Heart right ventricle (tissue), 16 donors: ENCODE data around the gene LRRC72. TPM values are rescaled to one million over a fixed set of nuclear protein-coding genes. Genes with fewer than 3 reads are reported as not detected.

Experiments
- ATAC-seq, 8 donors: fragments of 200-7000 bp; cut with Tn5 transposase; one replicate each; pipeline ENCODE4 v1.9.1; 2020; ENCODE audit warnings: mild to moderate bottlenecking in 8 of 8, moderate library complexity in 8 of 8, moderate number of reproducible peaks in 1 of 8
- DNase-seq, 2 donors: peaks; one replicate each; pipeline ENCODE4 v3.0.0-alpha.2; 2020
- H3K27ac ChIP-seq, 10 donors: fragments of 200-600 bp; sonication (generic) in 2 of 10; one replicate each; pipeline versions ENCODE4 v1.5.0 to v1.8.0; 2020 to 2022; ENCODE audit warnings: mild to moderate bottlenecking in 3 of 10
- H3K27me3 ChIP-seq, 7 donors: fragments of 200-600 bp; one replicate each; pipeline ENCODE4 v1.8.0; 2021 to 2022; ENCODE audit warnings: mild to moderate bottlenecking in 2 of 7
- H3K36me3 ChIP-seq, 9 donors: fragments of 200-600 bp; sonication (generic) in 1 of 9; one replicate each; pipeline versions ENCODE4 v1.5.0 to v1.8.0; 2020 to 2022; ENCODE audit warnings: mild to moderate bottlenecking in 2 of 9
- H3K4me1 ChIP-seq, 9 donors: fragments of 200-600 bp; sonication (generic) in 1 of 9; one replicate each; pipeline versions ENCODE4 v1.5.0 to v1.8.0; 2020 to 2022; ENCODE audit warnings: mild to moderate bottlenecking in 4 of 9
- H3K4me3 ChIP-seq, 10 donors: fragments of 200-600 bp; sonication (generic) in 2 of 10; one replicate each; pipeline versions ENCODE4 v1.5.0 to v1.8.0; 2020 to 2022; ENCODE audit warnings: mild to moderate bottlenecking in 7 of 10, moderate library complexity in 2 of 10
- H3K9me3 ChIP-seq, 11 donors: fragments of 200-600 bp in 10 of 11; sonication (generic) in 2 of 11; one replicate each; pipeline versions ENCODE4 v1.5.0 to v1.8.0; 2013 to 2022; ENCODE audit warnings: mild to moderate bottlenecking in 2 of 11, control low read depth in 1 of 11, moderate library complexity in 1 of 11
- CTCF ChIP-seq, 9 donors: fragments of 200-600 bp; sonication (generic) in 2 of 9; IDR thresholded peaks; one replicate each; pipeline versions ENCODE4 v1.5.0 to v1.8.0; 2021 to 2022; ENCODE audit warnings: antibody characterized with exemption in 9 of 9, mild to moderate bottlenecking in 5 of 9, moderate library complexity in 1 of 9
- WGBS, 2 donors: extraction: QIAGEN DNeasy Blood & Tissue Kit; methylation state at CpG; one replicate each; pipeline ENCODE4 v1.1.7; 2013; ENCODE audit warnings: inconsistent platforms in 1 of 2; 5-methylcytosine and 5-hydroxymethylcytosine counted together
- intact Hi-C, 10 donors: fragments of 100-400 bp; cut with DNase I; formaldehyde crosslinking; loops; one replicate each; pipeline versions ENCODE4 v1.11.1 to v1.14.2; 2022
- polyA plus RNA-seq, 2 donors: library from polyadenylated mRNA; stranded (reverse); fragments of 200-250 nt; gene quantifications; one replicate each; pipeline ENCODE4 v1.2.3, GENCODE V29; 2013
- total RNA-seq, 10 donors: library from RNA; stranded (reverse); fragmentation: NEBNext Ultra II Directional in 3 of 10; extraction: Animal tissue kit (Norgen Biotek cat#: 25700) in 3 of 10; gene quantifications; one replicate each; pipeline versions ENCODE4 v1.2.1 to v1.2.4, GENCODE V29; 2021 to 2023
- donor health status: Arrhythmogenic right ventricular cardiomyopathy.
- donor health status: ischemic (EF 13 %, LVEDD 7.1; RV severe dilation, severe dysfunction).
- donor health status: healthy with polysubstance abuse.
- donor health status: DM: no; HTN: yes; CAD: no.
- donor health status: DM: no; HTN: no; CAD: no.
- donor health status: ischemic (EF 25% LVEDD 6.9; RV normal size, moderate dysfunction).
- donor health status: ischemic (EF 25% LVEDD 5.7; RV mildly dilated, moderate dysfunction).
- donor health status: healthy.
- donor health status: DM: yes; HTN: yes; CAD: no.
- donor health status: Ischemic cardiomyopathy.
- donor health status: ischemic (EF 35%, LVEDD 5.7; RV mildly dilated, moderate dysfunction).
- donor health status: nonischemic (EF 11% LVEDD 7.7; RV severe dilation, severe dysfunction).
- donor health status: DM: yes; HTN: yes; CAD: no.
- donor health status: PGD.
- donor health status: ischemic (EF 29% LVEDD 5.4; RV normal size, mild dysfunction).
- donor health status: nonischemic (EF 23%, LVEDD 6.1; RV moderate dilation, normal function).

LRRC72 gene
- total and polyA plus RNA-seq, 12 donors: not detected

- ATAC-seq: no peak
- Histone ChIP-seq H3K27me3 (no peaks in the 10 kb centered on the region), H3K9me3 (no peaks in the 10 kb centered on the region), H3K36me3 (no peaks in the 10 kb centered on the region), H3K27ac (no peak overlapping the region), H3K4me3 (no peak overlapping the region), H3K4me1 (peaks cover 0 to 7% (median 0%) of the 10 kb centered on the region in 9 donors)
- 91 to 92% methylated on average over 4 of the region's 4 CpGs for WGBS, 2 donors
- no peak for TF ChIP-seq CTCF (IDR thresholded peaks at IDR 0.05)
- intact Hi-C loops: loop anchor here (2.0 to 10.0 kb wide), 10 partner anchors 131 to 487 kb away; no protein-coding TSS in a partner anchor
- no peak for DNase-seq
Observed at GRCh38 chr7:16564023-16564380, 37.4 kb downstream of the LRRC72 start.

DNA sequence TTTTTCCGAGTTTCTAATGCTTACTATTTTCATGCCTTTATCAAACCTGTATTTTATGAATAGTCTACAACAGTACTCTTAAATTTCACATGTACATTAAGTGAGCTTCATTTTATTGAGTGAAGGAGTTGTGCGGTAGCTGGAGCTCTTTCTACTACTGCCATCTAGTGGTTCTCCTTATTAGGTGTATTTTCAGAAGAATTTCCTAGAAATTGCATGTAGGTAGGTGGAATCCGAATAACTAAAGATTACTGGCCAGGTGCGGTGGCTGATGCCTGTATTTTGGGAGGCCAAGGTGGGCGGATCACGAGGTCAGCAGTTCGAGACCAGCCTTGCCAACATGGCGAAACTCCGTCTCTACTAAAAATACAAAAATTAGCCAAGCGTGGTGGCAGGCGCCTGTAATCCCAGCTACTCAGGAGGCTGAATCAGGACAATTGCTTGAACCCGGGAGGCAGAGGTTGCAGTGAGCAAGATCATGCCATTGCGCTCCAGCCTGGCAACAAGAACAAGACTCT is 38.3 kb downstream of the LRRC72 start:
- Histone ChIP-seq H3K27ac (no peak overlapping the region), H3K4me3 (no peak overlapping the region), H3K9me3 (no peaks in the 10 kb centered on the region), H3K36me3 (no peaks in the 10 kb centered on the region), H3K27me3 (no peaks in the 10 kb centered on the region), H3K4me1 (peaks cover 0 to 7% (median 0%) of the 10 kb centered on the region in 9 donors)
- peak; percentile 63 to 87 (median 82) for TF ChIP-seq CTCF (IDR thresholded peaks at IDR 0.05)
- peak in 6 of 8 donors; percentile 45 to 64 (median 52) for ATAC-seq
- intact Hi-C loops: loop anchor here (2.0 to 10.0 kb wide), 10 partner anchors 132 to 488 kb away; no protein-coding TSS in a partner anchor
- 33 to 34% methylated on average over 13 of the region's 13 CpGs for WGBS, 2 donors
- DNase-seq: no peak

DNA sequence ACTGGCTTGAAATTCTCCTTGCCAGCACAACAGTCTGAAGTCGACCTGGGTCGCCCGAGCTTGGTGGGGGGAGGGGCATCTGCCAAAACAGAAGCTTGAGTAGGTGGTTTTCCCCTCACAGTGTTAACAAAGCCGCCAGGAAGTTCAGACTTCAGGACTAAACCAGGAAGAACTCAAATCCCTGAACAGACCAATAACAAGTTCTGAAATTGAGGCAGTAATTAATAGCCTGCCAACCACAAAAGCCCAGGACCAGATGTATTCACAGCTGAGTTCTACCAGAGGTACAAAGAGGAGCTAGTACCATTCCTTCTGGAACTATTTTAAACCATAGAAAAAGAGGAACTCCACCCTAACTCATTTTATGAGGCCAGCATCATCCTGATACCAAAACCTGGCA is 45.3 kb downstream of the LRRC72 start:
- 80 to 88% methylated on average over 4 of the region's 4 CpGs for WGBS, 2 donors
- no peak overlapping the region for H3K4me3 ChIP-seq
- ATAC-seq (no peak), DNase-seq (no peak)
- H3K27me3 ChIP-seq: no peaks in the 10 kb centered on the region
- intact Hi-C loops: no loop called here
- H3K4me1 ChIP-seq: no peaks in the 10 kb centered on the region
- H3K36me3 ChIP-seq: no peaks in the 10 kb centered on the region
- H3K27ac ChIP-seq: no peak overlapping the region
- H3K9me3 ChIP-seq: peaks cover 0 to 14% (median 0%) of the 10 kb centered on the region in 11 donors
- TF ChIP-seq CTCF (IDR thresholded peaks at IDR 0.05): no peak

DNA sequence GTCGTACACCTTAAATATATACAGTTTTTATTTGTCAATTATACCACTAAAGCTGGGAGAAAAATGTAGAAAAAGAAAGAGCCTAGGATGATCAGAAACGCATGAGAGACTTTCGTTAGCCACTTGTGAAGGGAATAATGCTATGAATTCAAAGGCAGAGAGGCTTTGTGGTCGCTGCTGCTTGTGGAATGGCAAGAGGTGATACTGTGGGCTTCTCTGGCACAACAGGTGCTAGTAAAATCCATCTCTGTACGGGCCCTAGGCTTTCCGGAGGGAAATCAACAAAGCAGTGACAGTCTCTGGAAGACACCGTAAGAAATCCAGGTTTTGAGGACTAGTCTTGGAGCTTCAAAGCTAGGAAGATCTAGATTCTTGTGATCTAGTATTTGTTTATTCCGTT is 52.6 kb downstream of the LRRC72 start:
- Histone ChIP-seq H3K27me3 (no peaks in the 10 kb centered on the region), H3K27ac (no peak overlapping the region), H3K36me3 (no peaks in the 10 kb centered on the region), H3K4me3 (no peak overlapping the region), H3K4me1 (no peaks in the 10 kb centered on the region), H3K9me3 (no peaks in the 10 kb centered on the region)
- DNase-seq (no peak), ATAC-seq (no peak)
- TF ChIP-seq CTCF (IDR thresholded peaks at IDR 0.05): no peak
- 82 to 83% methylated on average over 8 of the region's 8 CpGs for WGBS, 2 donors
- intact Hi-C loops: no loop called here
